ENCODE measurements around the gene RNASEH2A. TPM values are rescaled to one million over a fixed set of nuclear protein-coding genes. Genes with fewer than 3 reads are reported as not detected.

The RNASEH2A gene
- 35.1 TPM for polyA plus RNA-seq (ENCODE audit: insufficient read length)
- long read RNA-seq, donor 1, transcript RNASEH2A-201 (8 exons, 2,753 nt) = major isoform, 19 of 21 reads
- long read RNA-seq, donor 1, partial matches to known transcripts = 0 of 21 reads
- long read RNA-seq, donor 1, other reads (novel, unspliced or antisense) = 0 of 21 reads
- long read RNA-seq, donor 2, transcript RNASEH2A-201 (8 exons, 2,753 nt) = major isoform, 18 of 19 reads
- long read RNA-seq, donor 2, partial matches to known transcripts = 0 of 19 reads
- long read RNA-seq, donor 2, other reads (novel, unspliced or antisense) = 0 of 19 reads
- long read RNA-seq, donor 3, transcript RNASEH2A-201 (8 exons, 2,753 nt) = major isoform, 18 of 20 reads
- long read RNA-seq, donor 3, partial matches to known transcripts = 0 of 20 reads
- long read RNA-seq, donor 3, other reads (novel, unspliced or antisense) = 0 of 20 reads
- long read RNA-seq, donor 4, partial matches to known transcripts = 0 of 3 reads
- long read RNA-seq, donor 4, other reads (novel, unspliced or antisense) = 0 of 3 reads
- long read RNA-seq, donor 5, transcript RNASEH2A-201 (8 exons, 2,753 nt) = major isoform, 41 of 43 reads
- long read RNA-seq, donor 5, partial matches to known transcripts = 0 of 43 reads
- long read RNA-seq, donor 5, other reads (novel, unspliced or antisense) = 0 of 43 reads
- long read RNA-seq, donor 6, transcript RNASEH2A-201 (8 exons, 2,753 nt) = major isoform, 28 of 28 reads
- long read RNA-seq, donor 6, partial matches to known transcripts = 0 of 28 reads
- long read RNA-seq, donor 6, other reads (novel, unspliced or antisense) = 0 of 28 reads
- long read RNA-seq, donor 7, transcript RNASEH2A-201 (8 exons, 2,753 nt) = major isoform, 19 of 22 reads
- long read RNA-seq, donor 7, partial matches to known transcripts = 0 of 22 reads
- long read RNA-seq, donor 7, other reads (novel, unspliced or antisense) = 0 of 22 reads
- long read RNA-seq, donor 8, partial matches to known transcripts = 0 of 1 reads
- long read RNA-seq, donor 8, other reads (novel, unspliced or antisense) = 0 of 1 reads

GRCh38 chr19:12806242-12807081 is at the start of gene RNASEH2A:
Gene RNASEH2A (plus strand): TSS chr19:12806584. CDS start chr19:12806674, 90 bp downstream.
- peak; percentile 89 for DNase-seq

- DNase-seq = peak; percentile 59
Observed at GRCh38 chr19:12757544-12758274, 48.7 kb upstream of the RNASEH2A start.

- no peak for DNase-seq
Observed at GRCh38 chr19:12759686-12760085, 46.7 kb upstream of the RNASEH2A start.

- no peak for DNase-seq
Observed at GRCh38 chr19:12763100-12763499, 43.3 kb upstream of the RNASEH2A start.

GRCh38 chr19:12764698-12765097 is 41.7 kb upstream of the RNASEH2A start:
- DNase-seq = no peak

- DNase-seq = peak; percentile 78
Observed at GRCh38 chr19:12766051-12766521, 40.3 kb upstream of the RNASEH2A start.

GRCh38 chr19:12767150-12767549 is 39.2 kb upstream of the RNASEH2A start:
- DNase-seq = no peak

- DNase-seq = no peak
Observed at GRCh38 chr19:12767666-12768065, 38.7 kb upstream of the RNASEH2A start.

- DNase-seq = no peak
Observed at GRCh38 chr19:12769689-12770088, 36.7 kb upstream of the RNASEH2A start.

- no peak for DNase-seq
Observed at GRCh38 chr19:12770922-12771321, 35.5 kb upstream of the RNASEH2A start.

- no peak for DNase-seq
Observed at GRCh38 chr19:12772323-12772722, 34.1 kb upstream of the RNASEH2A start.

- no peak for DNase-seq
Observed at GRCh38 chr19:12773571-12773970, 32.8 kb upstream of the RNASEH2A start.

GRCh38 chr19:12774588-12775555 is 31.5 kb upstream of the RNASEH2A start, which contains the start of gene HOOK2:
Gene HOOK2 (minus strand): TSS chr19:12775552. CDS start chr19:12775449, 103 bp downstream.
- DNase-seq = no peak

- no peak for DNase-seq
Observed at GRCh38 chr19:12777217-12778016, 29.0 kb upstream of the RNASEH2A start.

GRCh38 chr19:12778017-12778904 is 28.1 kb upstream of the RNASEH2A start:
- no peak for DNase-seq

GRCh38 chr19:12778905-12779161 is 27.6 kb upstream of the RNASEH2A start:
- no peak for DNase-seq

- DNase-seq = no peak
Observed at GRCh38 chr19:12779162-12779993, 27.0 kb upstream of the RNASEH2A start.
